ENCODE measurements around the gene ASTE1. TPM values are rescaled to one million over a fixed set of nuclear protein-coding genes. Genes with fewer than 3 reads are reported as not detected.

ASTE1 gene, protein sequence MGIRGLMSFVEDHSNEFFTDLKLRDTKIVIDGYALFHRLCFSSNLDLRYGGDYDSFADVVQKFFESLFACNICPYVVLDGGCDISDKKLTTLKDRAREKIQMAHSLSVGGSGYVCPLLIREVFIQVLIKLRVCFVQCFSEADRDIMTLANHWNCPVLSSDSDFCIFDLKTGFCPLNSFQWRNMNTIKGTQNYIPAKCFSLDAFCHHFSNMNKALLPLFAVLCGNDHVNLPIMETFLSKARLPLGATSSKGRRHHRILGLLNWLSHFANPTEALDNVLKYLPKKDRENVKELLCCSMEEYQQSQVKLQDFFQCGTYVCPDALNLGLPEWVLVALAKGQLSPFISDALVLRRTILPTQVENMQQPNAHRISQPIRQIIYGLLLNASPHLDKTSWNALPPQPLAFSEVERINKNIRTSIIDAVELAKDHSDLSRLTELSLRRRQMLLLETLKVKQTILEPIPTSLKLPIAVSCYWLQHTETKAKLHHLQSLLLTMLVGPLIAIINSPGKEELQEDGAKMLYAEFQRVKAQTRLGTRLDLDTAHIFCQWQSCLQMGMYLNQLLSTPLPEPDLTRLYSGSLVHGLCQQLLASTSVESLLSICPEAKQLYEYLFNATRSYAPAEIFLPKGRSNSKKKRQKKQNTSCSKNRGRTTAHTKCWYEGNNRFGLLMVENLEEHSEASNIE
- 8.2 and 14.2 TPM in 2 replicates for total RNA-seq (2014; rRNA removed; shearing (Covaris generic))
- total RNA-seq (2022): 11.0 and 11.7 TPM in 2 replicates
- Bru-seq, nascent RNA: percentile 74 among the genes with signal in this experiment
- BruChase-seq, experiment 1, labeled RNA remaining after a 6-hour chase: percentile 44 among the genes with signal in this experiment
- BruChase-seq, experiment 2, labeled RNA remaining after a 2-hour chase: percentile 58 among the genes with signal in this experiment
- long read RNA-seq, transcript ASTE1-201 (6 exons, 2,664 nt): major isoform, 5 of 23 reads
- long read RNA-seq, partial matches to known transcripts: 5 of 23 reads
- long read RNA-seq, other reads (novel, unspliced or antisense): 13 of 23 reads

DNA sequence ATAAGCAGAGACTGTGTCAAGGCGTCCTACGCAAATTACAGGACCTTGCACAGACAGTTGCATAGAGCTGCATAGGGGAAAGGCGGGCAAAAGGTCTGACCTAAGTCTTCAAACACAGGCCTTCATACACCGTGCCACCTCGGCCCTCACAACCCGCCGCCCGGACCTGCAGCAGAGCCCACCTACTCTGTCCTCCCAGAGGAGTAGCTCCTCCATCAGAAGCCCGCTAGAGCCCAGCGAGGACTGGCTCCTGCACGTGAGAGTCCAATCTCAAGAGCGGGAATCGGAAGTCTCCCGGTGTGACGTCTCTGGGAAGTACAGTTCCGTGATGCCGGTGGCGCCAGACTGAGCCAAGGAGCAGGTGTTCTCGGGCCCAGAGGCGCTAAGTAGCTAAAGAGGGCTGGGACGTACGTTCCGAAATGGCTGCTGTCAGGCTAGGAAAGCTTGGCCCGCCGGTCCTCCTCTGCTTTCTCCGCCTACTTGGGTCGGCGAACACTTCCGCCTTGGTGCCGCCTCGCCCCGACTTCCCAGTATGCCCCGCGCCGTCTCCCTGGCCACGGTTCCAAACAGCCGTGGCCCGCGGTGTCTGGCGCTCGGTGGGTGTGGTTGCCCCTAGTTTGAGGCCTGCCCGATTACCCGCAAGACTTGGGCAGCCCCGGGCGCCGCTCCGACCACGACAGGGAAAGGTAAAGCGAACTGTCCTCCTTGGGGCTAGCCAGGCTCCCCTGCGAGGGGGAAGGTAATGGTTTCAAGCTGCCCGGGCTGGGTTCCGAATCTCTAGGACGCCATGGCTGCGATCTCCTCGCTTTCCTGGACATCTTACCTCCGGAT, at the start of gene ASTE1, which contains the start of gene NEK11:
TSS of gene ASTE1 (minus strand) at position 505 of the 831 bp plus-strand sequence. CDS start 1,519 bp downstream, outside the sequence.
TSS of gene NEK11 (plus strand) at position 557 of the 831 bp plus-strand sequence. CDS start 2,832 bp downstream, outside the sequence.
- no peaks in the 10 kb centered on the region for H3K9me3 ChIP-seq (ENCODE audit: low read length)
- peak within 1 kb of the TSS; percentile 81 for H2AFZ ChIP-seq (ENCODE audit: low read length)
- H3K4me2 ChIP-seq (ENCODE audit: low read length): peak within 1 kb of the TSS; percentile 97
- DNase-seq (ENCODE audit: low spot score): peak; percentile 86
- POLR2A ChIA-PET: interaction anchor here (0.9 to 3.5 kb wide), 8 partner anchors 10 to 316 kb away, joined by 3 to 16 read pairs (median 5); partner anchors contain the start of gene ATP2C1
- no peak for TF ChIP-seq EZH2phosphoT487 (IDR thresholded peaks at IDR 0.05; ENCODE audit: borderline replicate concordance, low read depth, low read length)
- TF ChIP-seq, protein P1, sequence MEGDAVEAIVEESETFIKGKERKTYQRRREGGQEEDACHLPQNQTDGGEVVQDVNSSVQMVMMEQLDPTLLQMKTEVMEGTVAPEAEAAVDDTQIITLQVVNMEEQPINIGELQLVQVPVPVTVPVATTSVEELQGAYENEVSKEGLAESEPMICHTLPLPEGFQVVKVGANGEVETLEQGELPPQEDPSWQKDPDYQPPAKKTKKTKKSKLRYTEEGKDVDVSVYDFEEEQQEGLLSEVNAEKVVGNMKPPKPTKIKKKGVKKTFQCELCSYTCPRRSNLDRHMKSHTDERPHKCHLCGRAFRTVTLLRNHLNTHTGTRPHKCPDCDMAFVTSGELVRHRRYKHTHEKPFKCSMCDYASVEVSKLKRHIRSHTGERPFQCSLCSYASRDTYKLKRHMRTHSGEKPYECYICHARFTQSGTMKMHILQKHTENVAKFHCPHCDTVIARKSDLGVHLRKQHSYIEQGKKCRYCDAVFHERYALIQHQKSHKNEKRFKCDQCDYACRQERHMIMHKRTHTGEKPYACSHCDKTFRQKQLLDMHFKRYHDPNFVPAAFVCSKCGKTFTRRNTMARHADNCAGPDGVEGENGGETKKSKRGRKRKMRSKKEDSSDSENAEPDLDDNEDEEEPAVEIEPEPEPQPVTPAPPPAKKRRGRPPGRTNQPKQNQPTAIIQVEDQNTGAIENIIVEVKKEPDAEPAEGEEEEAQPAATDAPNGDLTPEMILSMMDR (conservative IDR thresholded peaks at IDR 0.05; ENCODE audit: low read length): no peak
- peak within 1 kb of the TSS; percentile 62 for H3K27ac ChIP-seq (ENCODE audit: low read depth, low read length, poor library complexity, severe bottlenecking)
- TSS peak; percentile 71 for BruUV-seq (replicated peaks)
- peak within 1 kb of the TSS; percentile 75 for H3K4me3 ChIP-seq (ENCODE audit: low read depth, low read length, poor library complexity, severe bottlenecking)
- no peaks in the 10 kb centered on the region for H4K20me1 ChIP-seq (ENCODE audit: insufficient read depth, low read length)
- no peaks in the 10 kb centered on the region for H3K9me2 ChIP-seq (ENCODE audit: insufficient read depth, low read length)
- CTCF ChIA-PET (ENCODE audit: unreplicated experiment): no interaction called here
- intact Hi-C loops (cut with micrococcal nuclease; ENCODE audit: unreplicated experiment): loop anchor here (1.0 to 5.0 kb wide), 4 partner anchors 133 to 1001 kb away; partner anchors contain the start of genes MRPL3 and PIK3R4
- peaks cover 36% of the 10 kb centered on the region for H3K36me3 ChIP-seq (ENCODE audit: insufficient read depth, low read length)
- peaks cover 9% of the 10 kb centered on the region; the same call in 1 of the 2 replicates for H3K79me2 ChIP-seq (ENCODE audit: insufficient read depth, low read depth, low read length)
- peaks cover 19% of the 10 kb centered on the region for H3K4me1 ChIP-seq (ENCODE audit: insufficient read depth, low read length, poor library complexity, severe bottlenecking)

DNA sequence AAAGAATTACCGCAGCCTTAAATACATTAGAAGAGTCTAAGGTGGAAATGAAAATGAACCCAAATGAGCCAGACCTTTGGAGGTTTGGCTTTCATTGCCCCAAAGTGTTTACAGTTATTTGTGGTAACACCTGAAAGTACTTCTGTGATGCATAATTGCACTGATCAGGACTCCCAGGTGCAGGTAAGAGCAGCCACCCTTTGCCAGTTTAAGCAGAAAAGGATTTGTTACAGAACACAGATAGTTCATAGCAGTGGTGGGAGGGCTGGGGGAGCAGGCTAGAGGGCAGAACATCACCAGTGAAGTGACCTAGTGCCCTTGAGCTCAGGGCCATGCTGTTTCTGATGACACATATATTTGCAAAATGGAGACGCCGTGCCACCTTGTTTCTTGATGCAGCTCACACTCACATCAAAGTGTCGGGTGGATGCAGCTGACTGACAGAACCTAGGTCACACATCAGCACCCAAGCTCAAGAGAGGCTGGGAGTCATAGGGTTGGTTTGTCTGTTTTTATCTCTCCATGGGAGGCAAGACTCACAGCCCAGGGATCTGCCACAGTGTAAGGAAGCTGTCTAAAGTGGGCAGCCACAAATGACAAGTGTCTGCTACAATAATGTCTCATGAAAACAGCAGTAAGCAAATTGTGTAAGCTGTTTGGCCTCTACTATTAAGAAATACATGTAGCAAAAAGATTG, 49.2 kb upstream of the ASTE1 start:
- H4K20me1 ChIP-seq (ENCODE audit: insufficient read depth, low read length): no peaks in the 10 kb centered on the region
- BruUV-seq (replicated peaks): no TSS peak
- no peaks in the 10 kb centered on the region for H3K9me2 ChIP-seq (ENCODE audit: insufficient read depth, low read length)
- H3K27ac ChIP-seq (ENCODE audit: low read depth, low read length, poor library complexity, severe bottlenecking): no peak overlapping the region
- no peaks in the 10 kb centered on the region for H3K9me3 ChIP-seq (ENCODE audit: low read length)
- no peak overlapping the region for H2AFZ ChIP-seq (ENCODE audit: low read length)
- peak; percentile 5 for DNase-seq (ENCODE audit: low spot score)
- H3K36me3 ChIP-seq (ENCODE audit: insufficient read depth, low read length): no peaks in the 10 kb centered on the region
- no peak overlapping the region for H3K4me3 ChIP-seq (ENCODE audit: low read depth, low read length, poor library complexity, severe bottlenecking)
- no peak for TF ChIP-seq EZH2phosphoT487 (IDR thresholded peaks at IDR 0.05; ENCODE audit: borderline replicate concordance, low read depth, low read length)
- TF ChIP-seq, protein P1 (conservative IDR thresholded peaks at IDR 0.05; ENCODE audit: low read length): no peak
- ChIA-PET POLR2A (interaction anchor here (1.0 kb wide), 1 partner anchor 9 kb away, joined by 3 read pairs; no protein-coding TSS in a partner anchor), CTCF (ENCODE audit: unreplicated experiment) (no interaction called here)
- H3K4me1 ChIP-seq (ENCODE audit: insufficient read depth, low read length, poor library complexity, severe bottlenecking): no peaks in the 10 kb centered on the region
- no peak overlapping the region for H3K4me2 ChIP-seq (ENCODE audit: low read length)
- intact Hi-C loops (cut with micrococcal nuclease; ENCODE audit: unreplicated experiment): no loop called here
- no peaks in the 10 kb centered on the region for H3K79me2 ChIP-seq (ENCODE audit: insufficient read depth, low read depth, low read length)
